Stimulated activated CD4-positive, alpha-beta T cell treated with anti-CD3 and anti-CD28 coated beads, Interleukin-12 subunit alpha, Interleukin-12 subunit beta, amount 100 ng/mL, for 48 hours (primary cell): ENCODE results near the gene IGSF8.
"Not testable (repeated sequence)": the region's sequence is repeated elsewhere in the genome, so short reads cannot be mapped to it uniquely, and the experiment has no call there.

Source experiments
- DNase-seq, 3 donors: peaks; one replicate each; pipeline ENCODE4 v3.0.0-alpha.2; 2020; ENCODE audit warnings: low read depth in 2 of 3, low spot score in 1 of 3

The IGSF8 gene

DNA sequence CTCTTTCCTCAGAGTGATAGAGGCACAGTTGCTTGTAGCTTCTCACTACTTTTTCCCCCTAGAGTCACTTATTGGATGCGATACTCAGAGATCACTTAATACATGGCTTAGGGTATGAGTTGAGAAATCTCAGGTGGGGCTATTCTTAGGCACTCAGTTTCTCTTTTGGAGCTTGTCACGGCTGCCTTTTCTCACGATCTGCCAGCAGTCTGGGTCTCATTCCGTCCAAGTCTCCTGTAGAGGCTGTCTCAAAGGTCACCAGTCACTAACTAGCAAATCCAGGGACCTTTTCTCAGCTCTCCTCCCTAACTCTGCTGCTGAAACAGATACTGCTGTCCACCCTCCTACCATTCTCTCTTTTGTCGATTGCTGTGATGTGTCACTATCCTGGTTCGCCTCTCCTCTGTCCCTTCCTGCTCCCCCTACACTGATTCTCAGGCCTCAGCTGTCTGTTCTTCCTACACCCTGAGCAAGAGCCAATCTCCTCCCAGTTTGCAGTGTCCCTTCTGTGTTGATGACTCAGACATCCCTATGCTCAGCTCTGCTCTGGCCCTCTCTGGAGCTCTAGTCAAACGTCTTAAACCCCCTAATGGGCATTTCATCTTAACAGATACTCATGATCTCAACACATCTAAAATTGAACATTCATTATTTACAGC lies 29.6 kb upstream of the IGSF8 start:
- DNase-seq: no peak

- DNase-seq: no peak
Measured at GRCh38 chr1:160127381-160127780, 29.0 kb upstream of the IGSF8 start.

DNA sequence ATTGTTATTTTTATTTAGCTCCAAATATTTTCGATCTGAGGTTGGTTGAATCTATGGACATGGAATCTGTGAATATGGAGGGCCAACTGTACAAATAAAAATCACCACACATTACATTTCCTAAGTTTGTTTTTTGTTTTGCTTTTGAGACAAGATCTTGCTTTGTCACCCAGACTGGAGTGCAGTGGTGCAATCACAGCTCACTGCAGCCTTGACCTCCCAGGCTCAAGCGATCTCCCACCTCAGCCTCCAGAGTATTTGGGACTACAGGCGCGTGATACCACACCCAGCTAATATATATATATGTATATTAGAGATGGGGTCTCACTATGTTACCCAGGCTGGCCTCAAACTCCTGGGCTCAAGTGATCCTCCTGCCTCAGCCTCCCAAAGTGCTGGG lies 27.9 kb upstream of the IGSF8 start:
- not testable (repeated sequence) for DNase-seq

DNA sequence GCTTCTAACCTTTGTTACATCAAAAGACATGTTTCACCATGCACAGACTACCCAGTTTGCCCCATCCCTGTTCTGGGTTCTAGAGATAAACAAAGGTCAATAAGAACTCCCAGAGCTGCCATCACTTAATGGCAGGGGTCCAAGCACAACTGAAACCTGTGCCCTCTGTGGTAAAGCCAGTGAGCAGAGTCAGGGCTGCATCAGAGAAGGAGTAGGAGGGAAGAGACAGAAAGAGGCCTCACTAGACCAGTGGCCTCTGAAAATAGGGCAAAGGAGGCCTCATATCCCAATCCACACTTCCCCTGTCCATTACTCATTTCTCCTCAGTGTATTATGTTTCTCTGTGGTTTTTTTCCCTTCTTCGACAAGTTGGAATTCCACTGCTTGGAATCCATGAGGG lies 27.3 kb upstream of the IGSF8 start:
- no peak for DNase-seq

DNA sequence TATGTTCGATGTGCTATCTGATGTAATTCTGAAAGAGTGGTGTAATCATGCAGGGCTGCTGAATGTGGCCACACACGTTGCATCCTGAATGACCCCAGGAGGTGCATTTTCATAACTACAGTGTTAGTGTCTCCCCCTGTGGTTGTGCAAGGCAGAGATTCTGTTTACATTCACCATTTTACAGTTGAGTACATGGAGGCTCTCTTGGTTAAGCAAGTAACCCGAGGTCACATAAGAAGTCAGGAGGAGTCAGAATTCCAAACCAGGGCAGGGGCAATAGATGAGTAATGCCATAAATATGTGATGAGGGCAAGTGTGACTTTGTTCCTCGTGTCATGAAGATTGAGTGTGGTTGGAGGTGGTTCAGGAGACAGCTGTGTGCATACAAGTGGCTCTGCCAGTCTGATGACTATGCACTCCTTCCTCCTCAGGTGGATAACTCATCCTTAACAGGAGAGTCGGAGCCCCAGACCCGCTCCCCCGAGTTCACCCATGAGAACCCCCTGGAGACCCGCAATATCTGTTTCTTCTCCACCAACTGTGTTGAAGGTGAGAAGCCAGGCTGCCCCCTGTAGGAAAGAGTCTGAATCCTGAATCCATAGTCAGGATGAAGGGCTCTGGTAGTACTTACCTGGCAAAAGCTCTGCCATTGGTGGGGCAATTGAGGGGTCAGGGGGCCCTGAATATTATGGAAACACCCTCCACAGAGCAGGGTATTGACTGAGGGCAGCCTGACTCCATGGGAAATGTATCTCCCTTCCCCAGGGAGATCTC lies 26.5 kb upstream of the IGSF8 start:
- DNase-seq: no peak

DNA sequence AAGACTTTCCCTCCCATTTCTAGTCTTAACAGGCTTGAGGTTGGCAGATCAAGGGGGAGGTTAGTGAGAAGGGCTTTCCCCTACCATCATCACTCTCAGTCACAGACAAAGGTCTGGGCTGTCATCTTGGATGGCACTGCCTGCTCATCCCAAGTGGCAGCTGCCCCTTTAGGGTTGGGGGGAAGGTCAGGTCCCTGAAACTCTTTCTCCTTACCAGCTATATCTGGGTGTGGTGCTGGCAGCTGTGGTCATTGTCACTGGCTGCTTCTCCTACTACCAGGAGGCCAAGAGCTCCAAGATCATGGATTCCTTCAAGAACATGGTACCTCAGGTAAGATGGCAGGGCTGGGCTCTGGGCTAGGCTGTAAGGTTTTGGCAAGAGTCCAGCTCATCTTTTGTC lies 25.3 kb upstream of the IGSF8 start:
- DNase-seq: no peak

- no peak for DNase-seq
Measured at GRCh38 chr1:160122978-160123495, 24.6 kb upstream of the IGSF8 start.

DNA sequence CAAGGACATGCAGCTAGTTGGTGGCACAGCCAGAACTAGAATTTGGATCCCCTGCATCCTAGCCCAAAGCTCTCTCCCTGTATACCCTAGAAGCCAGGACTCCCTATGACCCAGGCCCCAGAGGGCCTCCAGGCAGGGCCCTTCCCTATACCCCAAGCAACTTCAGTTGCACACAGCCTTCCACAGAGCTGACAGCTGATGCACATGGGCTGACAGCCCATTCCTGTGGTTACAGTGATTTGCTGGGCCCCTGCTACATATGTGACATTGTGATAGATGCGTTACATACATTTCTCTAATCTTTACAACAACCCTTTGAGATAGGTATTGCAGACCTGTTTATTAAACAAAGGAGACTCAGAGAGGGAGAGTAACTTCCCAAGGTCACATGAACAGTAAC lies 23.0 kb upstream of the IGSF8 start:
- no peak for DNase-seq

GRCh38 chr1:160120797-160121196 lies 22.4 kb upstream of the IGSF8 start:
- no peak for DNase-seq

DNA sequence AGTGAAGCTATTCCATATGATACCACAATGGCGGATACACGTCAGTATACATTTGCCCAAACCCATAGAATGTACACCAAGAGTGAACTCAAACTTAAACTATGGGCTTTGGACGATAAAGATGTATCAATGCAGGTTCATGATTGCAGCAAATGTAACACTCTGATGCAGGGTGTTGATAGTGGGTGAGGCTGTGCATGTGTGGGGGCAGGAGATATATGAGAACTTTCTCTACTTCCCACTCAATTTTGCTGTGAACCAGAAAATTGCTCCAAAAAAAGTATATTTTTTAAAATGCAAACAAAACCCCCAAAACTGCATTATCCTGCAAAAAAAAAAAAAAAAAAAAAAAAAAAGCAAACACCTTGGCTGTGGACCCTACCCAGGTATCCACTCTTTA lies 20.5 kb upstream of the IGSF8 start:
- DNase-seq: no peak

- no peak for DNase-seq
Measured at GRCh38 chr1:160117709-160118183, 19.3 kb upstream of the IGSF8 start.

GRCh38 chr1:160117300-160117699 lies 18.9 kb upstream of the IGSF8 start:
- no peak for DNase-seq

GRCh38 chr1:160116283-160117147 lies 18.1 kb upstream of the IGSF8 start:
- DNase-seq: no peak

- DNase-seq: no peak
Measured at GRCh38 chr1:160115545-160116282, 17.3 kb upstream of the IGSF8 start, which contains the start of gene ATP1A2. TSS of gene ATP1A2 (plus strand) at chr1:160115759. CDS start at chr1:160115862, 103 bp downstream.

GRCh38 chr1:160114085-160114484 lies 15.7 kb upstream of the IGSF8 start:
- DNase-seq: no peak

GRCh38 chr1:160113407-160113806 lies 15.0 kb upstream of the IGSF8 start:
- DNase-seq: no peak

- DNase-seq: no peak
Measured at GRCh38 chr1:160112357-160112756, 13.9 kb upstream of the IGSF8 start.

DNA sequence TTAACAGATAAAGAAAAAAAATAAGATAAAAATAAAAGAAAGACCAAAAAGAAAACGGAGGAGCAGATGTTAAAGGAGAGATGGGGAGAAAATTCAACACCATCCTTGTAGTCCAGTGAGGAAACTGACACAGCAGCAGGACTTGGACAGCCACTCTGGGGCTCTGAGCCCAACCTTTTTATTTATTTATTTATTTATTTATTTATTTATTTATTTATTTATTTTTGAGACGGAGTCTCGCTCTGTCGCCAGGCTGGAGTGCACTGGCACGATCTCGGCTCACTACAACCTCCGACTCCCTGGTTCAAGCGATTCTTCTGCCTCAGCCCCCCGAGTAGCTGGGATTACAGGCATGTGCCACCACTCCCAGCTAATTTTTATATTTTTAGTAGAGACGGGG lies 13.0 kb upstream of the IGSF8 start:
- not testable (repeated sequence) for DNase-seq

GRCh38 chr1:160109686-160110085 lies 11.3 kb upstream of the IGSF8 start:
- DNase-seq: no peak

- peak in 2 of 3 donors; percentile 16 to 46 for DNase-seq
Measured at GRCh38 chr1:160108888-160109662, 10.7 kb upstream of the IGSF8 start.
